ENCODE measurements around the gene CNTN5.
"Not testable (repeated sequence)": the region's sequence is repeated elsewhere in the genome, so short reads cannot be mapped to it uniquely, and the experiment has no call there.

Gene CNTN5

DNA sequence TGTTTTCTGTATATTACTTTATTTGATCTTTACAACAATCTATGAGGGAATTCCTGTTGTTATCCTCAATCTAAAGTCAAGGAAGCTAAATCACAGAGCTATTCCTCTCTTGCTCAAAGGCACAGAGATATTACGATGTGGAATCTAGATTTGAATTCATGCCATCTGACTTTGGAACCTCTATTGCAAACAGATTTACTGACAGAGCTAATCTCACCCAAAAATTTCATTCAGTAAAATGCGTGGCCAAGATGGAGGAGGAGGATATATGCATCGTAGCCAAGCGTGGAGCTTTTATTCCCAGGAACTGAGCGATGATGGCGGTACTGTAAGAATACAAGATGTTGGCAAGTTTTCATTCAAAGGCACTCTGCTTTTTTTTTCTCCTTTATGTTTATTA is 791.8 kb downstream of the CNTN5 start:
- DNase-seq, result no peak

- no peak for DNase-seq
Observed at GRCh38 chr11:99814021-99814420, 793.3 kb downstream of the CNTN5 start.

DNA sequence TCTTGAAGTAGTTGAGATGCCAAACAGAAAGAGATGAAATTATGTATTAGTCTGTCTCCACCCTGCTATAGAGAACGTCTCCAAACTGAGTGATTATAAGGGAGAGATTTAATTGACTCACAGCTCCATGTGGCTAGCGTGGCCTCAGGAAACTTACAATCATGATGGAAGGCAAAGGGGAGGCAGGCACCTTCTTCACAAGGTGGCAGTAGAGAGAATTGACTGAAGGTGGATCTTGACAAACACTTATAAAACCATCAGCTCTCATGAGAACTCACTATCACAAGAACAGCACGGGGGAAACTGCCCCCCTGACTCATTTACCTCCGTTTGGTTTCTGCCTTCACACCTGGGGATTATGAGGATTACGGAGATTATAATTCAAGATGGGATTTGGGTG is 794.0 kb downstream of the CNTN5 start:
- DNase-seq, result no peak

DNA sequence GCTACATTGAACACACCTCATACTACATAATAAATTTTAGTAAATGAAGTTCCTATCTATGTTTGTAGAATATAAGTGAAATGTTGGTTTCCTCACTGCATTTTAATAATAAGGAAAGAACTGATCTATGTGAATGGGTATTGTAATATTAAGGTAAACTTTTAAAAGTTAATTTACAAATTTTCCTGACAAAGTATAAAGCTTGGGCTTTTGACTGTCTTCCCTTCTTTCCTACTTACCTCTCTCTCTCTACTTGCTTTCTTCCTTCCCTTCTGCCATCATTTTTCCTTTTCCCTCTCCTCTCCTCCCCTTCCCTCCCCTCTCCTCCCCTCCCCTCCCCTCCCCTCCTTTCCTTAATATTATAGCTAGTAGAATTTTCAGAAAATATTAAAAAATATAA is 798.2 kb downstream of the CNTN5 start:
- no peak for DNase-seq

GRCh38 chr11:99822846-99823565 is 802.3 kb downstream of the CNTN5 start:
- no peak for DNase-seq

GRCh38 chr11:99836739-99837138 is 816.0 kb downstream of the CNTN5 start:
- not testable (repeated sequence) for DNase-seq

GRCh38 chr11:99841885-99842284 is 821.1 kb downstream of the CNTN5 start:
- no peak for DNase-seq

DNA sequence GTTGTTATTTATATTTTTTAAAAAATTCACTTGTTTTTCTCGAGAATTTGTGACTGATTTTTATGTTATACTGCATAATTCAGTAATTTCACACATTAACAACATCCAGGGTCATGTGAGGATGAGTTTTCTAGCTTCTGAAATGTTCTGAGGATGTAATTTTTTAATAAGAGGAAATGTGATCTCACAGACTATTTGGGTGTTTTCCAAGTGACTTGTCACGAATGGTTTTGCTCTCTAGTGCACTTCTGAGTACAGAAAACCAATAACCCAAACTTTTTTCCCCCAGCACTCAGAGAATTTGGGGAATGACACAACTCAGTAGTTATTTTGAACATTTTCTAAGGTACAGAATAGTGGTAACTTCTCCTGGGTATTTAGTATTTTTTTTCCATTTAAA is 845.2 kb downstream of the CNTN5 start:
- DNase-seq, result peak; percentile 5

DNA sequence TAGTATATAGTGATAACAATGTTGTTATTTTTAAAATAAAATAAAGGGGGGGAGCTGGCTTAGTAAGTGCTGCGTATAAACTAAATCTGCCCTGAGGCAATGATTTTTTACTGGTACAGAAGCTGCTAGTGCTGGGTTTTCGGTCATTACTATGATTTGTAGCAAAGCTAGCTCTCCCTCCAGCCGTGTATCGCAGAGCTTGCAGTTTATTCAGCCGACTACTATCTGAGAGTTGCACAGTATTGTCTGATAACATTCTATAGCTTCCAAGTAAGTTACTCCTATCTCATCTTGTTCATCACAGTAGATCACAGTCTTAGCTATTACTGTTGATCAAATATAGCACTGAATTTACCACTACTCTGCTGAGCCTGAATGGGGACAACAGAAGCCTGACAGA is 860.9 kb downstream of the CNTN5 start:
- no peak for DNase-seq

- no peak for DNase-seq
Observed at GRCh38 chr11:99884750-99885149, 864.0 kb downstream of the CNTN5 start.

GRCh38 chr11:99887481-99887880 is 866.7 kb downstream of the CNTN5 start:
- no peak for DNase-seq

DNA sequence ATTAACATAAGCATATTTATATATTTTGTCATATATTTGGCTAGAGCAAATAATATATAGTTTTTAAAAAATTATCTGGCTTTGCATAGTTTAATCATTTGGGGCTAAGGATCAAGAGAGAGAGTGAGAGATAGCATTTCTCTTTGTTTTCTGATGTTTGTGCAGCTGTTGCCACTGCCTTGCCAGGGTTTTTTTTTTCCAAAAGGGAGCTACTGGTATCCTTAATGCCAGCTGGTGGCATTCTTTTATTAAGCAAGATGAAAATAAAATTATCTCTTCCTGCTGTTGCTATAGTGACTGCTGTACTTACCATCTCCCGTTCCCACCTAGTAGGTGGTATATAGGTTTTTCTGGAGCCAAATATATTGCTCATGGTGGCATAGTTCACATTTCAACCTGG is 873.1 kb downstream of the CNTN5 start:
- no peak for DNase-seq

DNA sequence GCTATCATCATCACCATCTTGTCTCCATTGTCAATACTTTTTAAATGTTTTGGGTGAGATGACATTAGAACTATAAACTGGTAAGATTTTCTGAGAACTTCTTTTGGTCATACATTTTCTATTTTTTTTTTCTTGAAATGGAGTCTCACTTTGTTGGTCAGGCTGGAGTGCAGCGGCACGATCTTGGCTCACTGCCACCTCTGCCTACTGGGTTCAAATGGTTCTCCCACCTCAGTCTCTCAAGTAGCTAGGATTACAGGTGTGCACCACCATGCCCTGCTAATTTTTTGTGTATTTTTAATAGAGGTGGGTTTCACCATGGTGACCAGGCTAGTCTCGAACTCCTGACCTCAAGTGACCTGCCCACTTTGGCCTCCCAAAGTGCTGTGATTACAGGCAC is 880.4 kb downstream of the CNTN5 start:
- DNase-seq, result no peak

- DNase-seq, result no peak
Observed at GRCh38 chr11:99911116-99911515, 890.4 kb downstream of the CNTN5 start.

GRCh38 chr11:99916078-99916477 is 895.3 kb downstream of the CNTN5 start:
- no peak for DNase-seq

GRCh38 chr11:99918761-99919160 is 898.0 kb downstream of the CNTN5 start:
- DNase-seq, result no peak

- DNase-seq, result no peak
Observed at GRCh38 chr11:99920956-99921355, 900.2 kb downstream of the CNTN5 start.

DNA sequence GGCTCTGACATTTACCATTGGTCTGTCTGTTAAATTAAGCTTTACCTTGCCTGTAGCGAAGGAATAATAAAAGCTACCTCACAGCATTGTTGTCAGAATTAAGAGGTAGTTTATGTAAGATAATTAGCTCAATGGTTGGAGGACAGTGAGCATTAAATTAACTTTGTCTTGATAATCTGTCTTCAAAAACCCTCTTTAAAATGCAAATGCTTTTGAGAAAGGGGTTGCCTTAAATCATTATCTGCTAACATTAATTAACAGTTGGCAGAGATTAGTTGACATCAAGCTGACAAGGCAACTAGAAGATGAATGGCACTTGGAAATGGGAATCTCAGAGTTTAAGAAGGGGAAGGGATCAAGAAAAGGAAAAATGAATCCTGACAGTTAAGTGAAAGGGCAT is 905.2 kb downstream of the CNTN5 start:
- no peak for DNase-seq

- DNase-seq, result no peak
Observed at GRCh38 chr11:99932684-99933083, 911.9 kb downstream of the CNTN5 start.

DNA sequence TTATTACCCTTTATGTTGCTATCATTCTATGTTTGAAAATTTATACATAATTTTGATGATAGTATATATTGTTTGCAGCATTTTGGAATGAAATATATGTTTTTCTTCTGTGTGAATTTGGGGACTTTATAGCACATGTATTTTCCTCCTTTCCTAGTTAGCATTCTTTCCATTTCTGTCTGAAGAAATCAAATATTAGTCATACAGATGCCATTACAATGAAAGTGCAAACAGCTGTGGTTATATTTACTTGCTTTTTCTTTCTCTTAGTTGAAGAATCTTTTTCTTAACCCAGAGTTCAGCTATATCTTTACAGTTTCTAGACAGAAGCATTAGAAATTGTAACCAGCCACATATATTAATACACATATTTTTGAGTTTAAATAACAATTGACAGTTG is 913.3 kb downstream of the CNTN5 start:
- DNase-seq, result no peak

GRCh38 chr11:99937330-99937729 is 916.6 kb downstream of the CNTN5 start:
- no peak for DNase-seq

DNA sequence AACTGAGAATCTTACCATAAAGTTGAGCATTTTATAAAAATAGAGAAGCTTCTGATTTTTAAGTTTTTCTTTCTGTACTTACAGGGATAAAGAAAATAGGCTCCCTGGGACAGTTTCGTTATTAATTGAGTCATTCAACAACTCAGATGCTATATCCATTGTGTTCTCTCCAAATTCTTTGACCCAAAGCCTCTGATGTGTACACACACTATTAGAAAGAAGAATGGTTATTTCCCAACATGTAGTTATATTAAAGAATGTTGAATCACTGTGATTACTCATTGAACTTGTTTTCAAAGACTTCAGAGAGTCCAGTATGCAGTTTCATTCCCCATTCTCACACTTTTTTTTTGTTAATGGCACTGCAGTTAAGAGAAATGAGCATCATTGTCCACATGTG is 932.1 kb downstream of the CNTN5 start:
- DNase-seq, result no peak

GRCh38 chr11:99960536-99960935 is 939.8 kb downstream of the CNTN5 start:
- DNase-seq, result no peak

DNA sequence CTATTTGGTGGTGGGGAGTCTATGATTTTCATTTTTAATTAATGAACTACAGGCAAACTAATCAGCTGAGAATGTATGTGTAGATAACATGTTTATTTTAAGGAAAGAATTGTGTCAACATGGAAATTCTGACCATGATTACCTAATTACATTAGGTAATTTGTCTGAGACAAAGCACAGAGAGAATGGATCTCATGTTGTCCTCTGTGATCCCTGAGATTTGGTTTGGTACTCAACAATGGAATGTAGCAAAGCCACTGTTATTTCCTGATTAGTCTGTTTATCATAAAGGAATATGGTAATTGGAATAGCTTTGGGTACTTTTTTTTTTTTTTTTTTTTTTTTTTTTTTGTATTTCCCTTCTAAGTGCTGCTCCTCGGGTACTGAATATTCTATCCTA is 947.6 kb downstream of the CNTN5 start:
- no peak for DNase-seq

- DNase-seq, result no peak
Observed at GRCh38 chr11:99973993-99974392, 953.2 kb downstream of the CNTN5 start.

GRCh38 chr11:99979042-99979441 is 958.3 kb downstream of the CNTN5 start:
- DNase-seq, result no peak

Data from suppressor macrophage treated with lipopolysaccharide for 4 hours (primary cell).